HG02623 (cell line): ENCODE results near the gene SLIT1.

Experiments
- ATAC-seq: cut with Tn5 transposase; IDR thresholded peaks from one replicate; pipeline ENCODE4 v1.9.1; 2021; ENCODE audit warnings: moderate library complexity; ENCODE audit not compliant: unreplicated experiment

SLIT1 gene

GRCh38 chr10:97028832-97029178 is 157.0 kb downstream of the SLIT1 start:
- ATAC-seq: no peak

GRCh38 chr10:97028126-97028831 is 157.5 kb downstream of the SLIT1 start:
- no peak for ATAC-seq

GRCh38 chr10:97025613-97026242 is 160.0 kb downstream of the SLIT1 start:
- ATAC-seq: no peak

GRCh38 chr10:97024168-97025073 is 161.3 kb downstream of the SLIT1 start:
- ATAC-seq: no peak

GRCh38 chr10:97023401-97024167 is 162.2 kb downstream of the SLIT1 start:
- ATAC-seq: no peak

- no peak for ATAC-seq
Observed at GRCh38 chr10:97022616-97023015, 163.1 kb downstream of the SLIT1 start.

- ATAC-seq: no peak
Observed at GRCh38 chr10:97020452-97021400, 165.0 kb downstream of the SLIT1 start.

GRCh38 chr10:97019213-97019844 is 166.4 kb downstream of the SLIT1 start:
- no peak for ATAC-seq

- ATAC-seq: no peak
Observed at GRCh38 chr10:97018251-97019212, 167.2 kb downstream of the SLIT1 start.

GRCh38 chr10:97017474-97017903 is 168.3 kb downstream of the SLIT1 start:
- ATAC-seq: no peak

GRCh38 chr10:97016728-97017473 is 168.9 kb downstream of the SLIT1 start:
- peak; percentile 61 for ATAC-seq

GRCh38 chr10:97015240-97015639 is 170.5 kb downstream of the SLIT1 start:
- ATAC-seq: no peak

- no peak for ATAC-seq
Observed at GRCh38 chr10:97013983-97014382, 171.8 kb downstream of the SLIT1 start.

- ATAC-seq: no peak
Observed at GRCh38 chr10:97013568-97013967, 172.2 kb downstream of the SLIT1 start.

GRCh38 chr10:97012470-97012869 is 173.3 kb downstream of the SLIT1 start:
- no peak for ATAC-seq

- no peak for ATAC-seq
Observed at GRCh38 chr10:97011397-97011796, 174.4 kb downstream of the SLIT1 start.

GRCh38 chr10:97010695-97011206 is 175.0 kb downstream of the SLIT1 start:
- no peak for ATAC-seq
